NT2/D1 (cell line): ENCODE results near the gene ITPR2.

Experiments used
- SUZ12 ChIP-seq: IDR thresholded peaks from 2 replicates; pipeline ENCODE4 v1.6.1; 2011; ENCODE audit not compliant: insufficient read length, insufficient read depth; ENCODE audit errors: extremely low read depth
- YY1 ChIP-seq: IDR thresholded peaks from 2 replicates; pipeline ENCODE4 v1.6.1; 2011; ENCODE audit not compliant: insufficient read length, insufficient read depth

- no peak for TF ChIP-seq YY1
- no peak for TF ChIP-seq SUZ12
These were observed 14.4 kb upstream of the ITPR2 start for GRCh38 chr12:26847431-26847830.
